Sigmoid colon (tissue), 4 donors: ENCODE measurements around the gene C5orf15.

Experiments used
- CTCF ChIP-seq, 4 experiments: fragments of 450-650 bp in 3 of 4; fragments of 200-600 bp in 1 of 4; IDR thresholded peaks; one replicate each; pipeline ENCODE4 v1.5.1; 2016 to 2019; ENCODE audit warnings: antibody characterized with exemption in 4 of 4, mild to moderate bottlenecking in 3 of 4, moderate library complexity in 2 of 4
- EP300 ChIP-seq, 4 donors: sonication (generic); formaldehyde crosslinking; IDR thresholded peaks; one replicate each; pipeline ENCODE4 v1.6.1; 2017; ENCODE audit warnings: antibody characterized with exemption in 4 of 4
- POLR2A ChIP-seq, 2 donors: fragments of 450-650 bp; IDR thresholded peaks; one replicate each; pipeline ENCODE4 v1.6.1; 2016; ENCODE audit warnings: antibody characterized with exemption in 2 of 2, mild to moderate bottlenecking in 2 of 2, moderate library complexity in 2 of 2

GRCh38 chr5:133957591-133957990, 10.8 kb downstream of the C5orf15 start:
- TF ChIP-seq CTCF (IDR thresholded peaks at IDR 0.05) (no peak), POLR2A (IDR thresholded peaks at IDR 0.05) (no peak), EP300 (IDR thresholded peaks at IDR 0.05) (no peak)
